T-helper 2 cell treated with Interferon-gamma antibody and Interleukin-4, amounts not matched to agents 5 μg/mL and 100 μg/mL, for 36 hours (primary cell): ENCODE measurements around the gene FGGY.
A peak's percentile ranks its signal among the peaks of the same experiment; 100 is the strongest.
"Not testable (repeated sequence)": the region's sequence is repeated elsewhere in the genome, so short reads cannot be mapped to it uniquely, and the experiment has no call there.

ENCODE experiments used
- DNase-seq: peaks from one replicate; pipeline ENCODE4 v3.0.0; 2021; ENCODE audit warnings: low spot score
- H3K27ac Mint-ChIP-seq: one replicate; pipeline ENCODE4 v1.8.0; 2021; ENCODE audit warnings: mild to moderate bottlenecking, mixed read lengths
- H3K27me3 Mint-ChIP-seq: one replicate; pipeline ENCODE4 v1.8.0; 2021; ENCODE audit warnings: low read depth, mixed read lengths
- H3K36me3 Mint-ChIP-seq: one replicate; pipeline ENCODE4 v1.8.0; 2021; ENCODE audit warnings: low read depth, mixed read lengths
- H3K4me1 Mint-ChIP-seq: one replicate; pipeline ENCODE4 v1.8.0; 2021; ENCODE audit warnings: low read depth, mixed read lengths
- H3K4me3 Mint-ChIP-seq: one replicate; pipeline ENCODE4 v1.8.0; 2022; ENCODE audit warnings: mild to moderate bottlenecking, moderate library complexity, mixed read lengths
- H3K9me3 Mint-ChIP-seq: one replicate; pipeline ENCODE4 v1.8.0; 2021; ENCODE audit warnings: mixed read lengths

Gene FGGY

DNA sequence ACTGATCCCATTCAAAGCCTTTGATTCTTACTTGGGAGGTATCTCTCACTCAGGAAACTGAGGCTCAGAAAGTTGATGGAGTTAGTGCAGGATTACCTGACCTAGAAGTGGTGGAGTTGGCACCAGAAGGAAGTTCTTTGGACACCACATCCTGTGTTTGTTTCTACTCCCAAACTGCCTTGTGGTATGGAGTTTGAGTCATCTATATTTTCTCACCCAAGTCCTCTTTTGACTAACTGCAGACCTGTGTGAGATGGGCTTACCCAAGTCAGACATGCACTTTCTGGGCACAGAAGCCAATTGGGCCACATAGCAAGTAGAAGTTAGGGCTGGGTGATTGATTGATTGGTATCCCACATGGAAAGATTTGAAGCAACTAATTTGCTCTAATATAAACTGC, 36.1 kb downstream of the FGGY start:
- H3K9me3 Mint-ChIP-seq: no peaks in the 10 kb centered on the region
- peak overlapping the region; percentile 35 for H3K4me3 Mint-ChIP-seq
- peaks cover 36% of the 10 kb centered on the region for H3K4me1 Mint-ChIP-seq
- H3K27ac Mint-ChIP-seq: peak overlapping the region; percentile 60
- DNase-seq: peak; percentile 46
- peaks cover 8% of the 10 kb centered on the region for H3K36me3 Mint-ChIP-seq
- H3K27me3 Mint-ChIP-seq: no peaks in the 10 kb centered on the region

- Mint-ChIP-seq H3K9me3 (no peaks in the 10 kb centered on the region), H3K4me1 (peaks cover 29% of the 10 kb centered on the region), H3K27ac (peak overlapping the region; percentile 74), H3K4me3 (peak overlapping the region; percentile 35), H3K36me3 (peaks cover 6% of the 10 kb centered on the region), H3K27me3 (no peaks in the 10 kb centered on the region)
- no peak for DNase-seq
Measured at GRCh38 chr1:59333626-59334277, 36.9 kb downstream of the FGGY start.

- Mint-ChIP-seq H3K4me1 (peaks cover 4% of the 10 kb centered on the region), H3K4me3 (no peak overlapping the region), H3K27ac (no peak overlapping the region), H3K9me3 (no peaks in the 10 kb centered on the region), H3K27me3 (no peaks in the 10 kb centered on the region), H3K36me3 (peaks cover 7% of the 10 kb centered on the region)
- no peak for DNase-seq
Measured at GRCh38 chr1:59340411-59341307, 43.8 kb downstream of the FGGY start.

DNA sequence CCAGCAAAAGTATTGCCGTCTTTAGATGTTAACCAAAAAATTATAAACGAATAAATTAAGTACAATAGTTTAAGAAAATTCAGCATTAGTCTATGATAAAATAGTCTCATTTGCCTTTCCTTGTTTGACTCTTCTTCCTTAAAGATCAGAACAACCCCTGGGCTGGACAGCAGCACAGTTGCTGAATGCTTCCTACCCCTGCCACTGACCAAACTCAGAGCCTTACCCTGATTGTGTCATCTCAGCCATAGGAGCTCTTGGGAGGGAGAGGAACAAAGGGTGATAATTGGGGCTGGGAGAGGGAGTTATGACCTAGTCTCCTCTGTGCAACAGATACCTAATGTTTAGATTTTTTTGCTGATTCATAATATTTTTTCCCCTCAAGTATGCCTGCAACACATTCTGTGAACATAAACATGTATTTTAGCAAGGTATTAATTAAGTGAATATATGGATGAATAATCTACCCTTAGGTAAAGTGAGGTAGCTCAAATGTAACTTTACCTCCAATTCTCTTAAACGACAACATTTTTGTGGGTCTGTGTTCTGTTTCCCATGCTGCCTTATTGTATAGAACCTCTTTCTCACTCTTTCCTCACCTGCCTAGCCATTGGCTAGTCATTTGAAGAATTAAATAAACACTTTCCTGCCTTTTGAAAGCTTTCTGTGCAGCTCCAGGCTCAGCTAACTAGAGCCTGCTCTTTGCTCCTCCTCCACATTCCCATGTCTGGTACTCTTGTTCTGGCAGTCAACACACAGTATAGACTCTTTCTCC, 46.1 kb downstream of the FGGY start:
- peaks cover 10% of the 10 kb centered on the region for H3K36me3 Mint-ChIP-seq
- peaks cover 1% of the 10 kb centered on the region for H3K4me1 Mint-ChIP-seq
- H3K4me3 Mint-ChIP-seq: no peak overlapping the region
- H3K9me3 Mint-ChIP-seq: no peaks in the 10 kb centered on the region
- no peaks in the 10 kb centered on the region for H3K27me3 Mint-ChIP-seq
- DNase-seq: no peak
- H3K27ac Mint-ChIP-seq: no peak overlapping the region

DNA sequence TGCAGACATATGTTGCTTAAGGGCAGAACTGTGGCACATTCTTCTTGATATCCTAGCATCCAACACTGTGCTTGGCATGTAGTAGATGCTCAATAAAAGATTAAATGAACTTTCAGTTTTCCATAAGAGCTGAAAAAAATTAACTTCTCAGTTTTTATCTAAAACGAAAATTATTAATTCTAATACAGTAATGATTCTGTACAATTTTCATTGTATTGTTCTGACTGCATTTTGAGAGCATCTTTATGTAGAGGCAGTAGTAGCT, 46.6 kb downstream of the FGGY start:
- no peak for DNase-seq
- Mint-ChIP-seq H3K4me1 (peaks cover 1% of the 10 kb centered on the region), H3K27ac (no peak overlapping the region), H3K36me3 (peaks cover 10% of the 10 kb centered on the region), H3K27me3 (no peaks in the 10 kb centered on the region), H3K9me3 (no peaks in the 10 kb centered on the region), H3K4me3 (no peak overlapping the region)

DNA sequence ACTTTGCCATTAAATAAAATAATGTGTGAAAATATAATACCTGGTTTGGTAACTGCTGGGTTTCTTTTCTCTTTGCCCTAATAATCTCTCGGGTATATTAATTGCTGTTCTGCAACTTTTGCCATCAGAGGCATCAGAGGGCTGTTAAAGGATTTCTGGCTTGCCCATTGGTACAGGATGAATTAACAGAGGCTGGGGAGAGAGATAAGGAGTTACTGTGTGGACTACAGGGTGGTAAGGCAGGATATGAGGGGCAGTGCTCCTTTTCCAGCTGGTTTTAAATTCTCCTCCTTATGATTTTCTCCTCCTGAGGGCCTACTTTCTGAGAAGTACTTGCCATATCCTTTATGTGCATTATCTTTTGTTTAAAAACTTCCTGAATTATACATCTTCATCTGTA, 48.3 kb downstream of the FGGY start:
- peaks cover 4% of the 10 kb centered on the region for H3K36me3 Mint-ChIP-seq
- H3K27ac Mint-ChIP-seq: no peak overlapping the region
- no peaks in the 10 kb centered on the region for H3K27me3 Mint-ChIP-seq
- peaks cover 1% of the 10 kb centered on the region for H3K4me1 Mint-ChIP-seq
- H3K9me3 Mint-ChIP-seq: no peaks in the 10 kb centered on the region
- DNase-seq: no peak
- no peak overlapping the region for H3K4me3 Mint-ChIP-seq

GRCh38 chr1:59346429-59346828, 49.5 kb downstream of the FGGY start:
- no peak for DNase-seq
- Mint-ChIP-seq H3K9me3 (no peaks in the 10 kb centered on the region), H3K4me3 (no peak overlapping the region), H3K4me1 (peaks cover 3% of the 10 kb centered on the region), H3K36me3 (peaks cover 5% of the 10 kb centered on the region), H3K27me3 (no peaks in the 10 kb centered on the region), H3K27ac (no peak overlapping the region)

- H3K4me3 Mint-ChIP-seq: no peak overlapping the region
- no peak for DNase-seq
- H3K27ac Mint-ChIP-seq: no peak overlapping the region
- H3K27me3 Mint-ChIP-seq: no peaks in the 10 kb centered on the region
- peaks cover 5% of the 10 kb centered on the region for H3K36me3 Mint-ChIP-seq
- no peaks in the 10 kb centered on the region for H3K9me3 Mint-ChIP-seq
- peaks cover 10% of the 10 kb centered on the region for H3K4me1 Mint-ChIP-seq
Measured at GRCh38 chr1:59349101-59349500, 52.2 kb downstream of the FGGY start.

DNA sequence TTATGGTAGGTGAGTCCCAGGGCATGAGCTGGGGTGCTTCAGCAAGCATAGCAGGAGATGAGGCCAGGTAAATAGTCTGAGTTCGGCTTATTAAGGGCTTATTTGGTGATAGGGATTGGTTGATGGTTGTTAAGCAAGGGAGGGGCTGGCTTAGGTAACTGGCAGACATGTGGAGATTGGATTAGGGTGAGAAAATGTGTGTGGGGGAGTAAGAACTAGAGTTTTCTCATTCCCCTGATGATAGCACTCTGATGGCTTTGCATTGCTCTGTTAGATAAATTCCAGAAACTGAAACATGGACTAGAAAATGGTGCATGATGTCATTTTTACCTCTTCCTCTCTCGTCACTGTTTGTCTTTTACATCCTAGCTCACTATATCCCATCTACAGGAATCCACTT, 53.6 kb downstream of the FGGY start:
- Mint-ChIP-seq H3K4me3 (no peak overlapping the region), H3K36me3 (peaks cover 5% of the 10 kb centered on the region), H3K4me1 (peaks cover 19% of the 10 kb centered on the region), H3K27ac (no peak overlapping the region), H3K27me3 (no peaks in the 10 kb centered on the region), H3K9me3 (no peaks in the 10 kb centered on the region)
- DNase-seq: no peak

GRCh38 chr1:59352065-59352464, 55.2 kb downstream of the FGGY start:
- DNase-seq: no peak
- Mint-ChIP-seq H3K4me1 (peaks cover 19% of the 10 kb centered on the region), H3K27me3 (no peaks in the 10 kb centered on the region), H3K4me3 (no peak overlapping the region), H3K27ac (no peak overlapping the region), H3K9me3 (no peaks in the 10 kb centered on the region), H3K36me3 (peaks cover 2% of the 10 kb centered on the region)

GRCh38 chr1:59353453-59353852, 56.6 kb downstream of the FGGY start:
- peaks cover 2% of the 10 kb centered on the region for H3K36me3 Mint-ChIP-seq
- no peaks in the 10 kb centered on the region for H3K27me3 Mint-ChIP-seq
- no peaks in the 10 kb centered on the region for H3K9me3 Mint-ChIP-seq
- H3K27ac Mint-ChIP-seq: no peak overlapping the region
- DNase-seq: no peak
- peaks cover 19% of the 10 kb centered on the region for H3K4me1 Mint-ChIP-seq
- no peak overlapping the region for H3K4me3 Mint-ChIP-seq

GRCh38 chr1:59354239-59354638, 57.3 kb downstream of the FGGY start:
- peaks cover 19% of the 10 kb centered on the region for H3K4me1 Mint-ChIP-seq
- not testable (repeated sequence) for H3K27ac Mint-ChIP-seq, H3K36me3 Mint-ChIP-seq, DNase-seq, H3K4me3 Mint-ChIP-seq, H3K27me3 Mint-ChIP-seq, H3K9me3 Mint-ChIP-seq

GRCh38 chr1:59354709-59355337, 57.9 kb downstream of the FGGY start:
- peak overlapping the region; percentile 16 for H3K27ac Mint-ChIP-seq
- H3K9me3 Mint-ChIP-seq: no peaks in the 10 kb centered on the region
- H3K4me3 Mint-ChIP-seq: no peak overlapping the region
- peaks cover 19% of the 10 kb centered on the region for H3K4me1 Mint-ChIP-seq
- H3K36me3 Mint-ChIP-seq: peaks cover 2% of the 10 kb centered on the region
- peak; percentile 43 for DNase-seq
- H3K27me3 Mint-ChIP-seq: no peaks in the 10 kb centered on the region

- Mint-ChIP-seq H3K27ac (no peak overlapping the region), H3K4me1 (peaks cover 19% of the 10 kb centered on the region), H3K4me3 (no peak overlapping the region), H3K36me3 (peaks cover 2% of the 10 kb centered on the region), H3K9me3 (no peaks in the 10 kb centered on the region), H3K27me3 (no peaks in the 10 kb centered on the region)
- no peak for DNase-seq
Measured at GRCh38 chr1:59355361-59355760, 58.5 kb downstream of the FGGY start.
